ENCODE data around the gene PHACTR4.
A peak's percentile ranks its signal among the peaks of the same experiment; 100 is the strongest.
"Not testable (repeated sequence)": the region's sequence is repeated elsewhere in the genome, so short reads cannot be mapped to it uniquely, and the experiment has no call there.

PHACTR4 gene

GRCh38 chr1:28437924-28438699 lies 68.6 kb downstream of the PHACTR4 start:
- DNase-seq = no peak

GRCh38 chr1:28439320-28439719 lies 69.8 kb downstream of the PHACTR4 start:
- no peak for DNase-seq

GRCh38 chr1:28441674-28442073 lies 72.1 kb downstream of the PHACTR4 start:
- no peak for DNase-seq

GRCh38 chr1:28443550-28443949 lies 74.0 kb downstream of the PHACTR4 start:
- no peak for DNase-seq

DNA sequence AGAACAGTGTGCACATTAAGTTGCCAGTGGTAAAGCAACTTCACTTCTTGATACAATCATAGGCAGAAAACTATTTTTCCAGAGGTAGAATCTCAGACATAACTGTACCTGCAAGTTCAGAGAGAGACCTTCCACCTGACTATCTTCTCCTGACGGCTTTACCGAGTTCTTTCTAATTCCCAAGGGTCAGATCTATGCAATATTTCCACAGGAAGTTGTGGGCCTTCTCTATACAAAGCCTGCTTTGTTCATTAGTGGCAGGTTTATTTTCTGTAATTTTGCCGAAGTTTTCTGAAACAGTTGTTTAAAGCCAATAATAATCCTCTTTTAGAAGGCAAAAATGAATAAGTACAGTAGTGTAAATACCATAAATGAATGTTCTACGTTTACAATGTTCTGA lies 78.1 kb downstream of the PHACTR4 start:
- no peak for DNase-seq

GRCh38 chr1:28448094-28448611 lies 78.6 kb downstream of the PHACTR4 start:
- DNase-seq = not testable (repeated sequence)

DNA sequence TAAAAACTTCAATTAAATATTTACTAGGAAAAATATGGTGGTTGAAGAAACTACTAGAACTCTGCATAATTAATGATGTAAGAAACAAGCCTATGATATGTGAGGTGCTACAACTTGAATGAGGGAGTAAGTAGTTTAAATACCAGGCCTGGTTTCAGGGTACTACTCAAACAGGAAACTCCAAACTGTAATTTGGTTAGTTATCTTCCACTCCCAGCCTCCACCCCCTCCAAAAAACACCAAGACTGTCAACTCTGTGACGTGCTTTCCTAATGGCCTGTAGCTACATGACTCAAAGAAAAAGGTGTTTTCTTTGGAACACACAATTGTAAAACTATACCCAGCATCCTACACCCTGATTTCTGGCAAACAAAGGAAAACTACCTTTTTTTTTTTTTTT lies 80.4 kb downstream of the PHACTR4 start:
- peak; percentile 16 for DNase-seq

GRCh38 chr1:28450561-28450960 lies 81.0 kb downstream of the PHACTR4 start:
- no peak for DNase-seq

GRCh38 chr1:28451011-28451410 lies 81.5 kb downstream of the PHACTR4 start:
- no peak for DNase-seq

DNA sequence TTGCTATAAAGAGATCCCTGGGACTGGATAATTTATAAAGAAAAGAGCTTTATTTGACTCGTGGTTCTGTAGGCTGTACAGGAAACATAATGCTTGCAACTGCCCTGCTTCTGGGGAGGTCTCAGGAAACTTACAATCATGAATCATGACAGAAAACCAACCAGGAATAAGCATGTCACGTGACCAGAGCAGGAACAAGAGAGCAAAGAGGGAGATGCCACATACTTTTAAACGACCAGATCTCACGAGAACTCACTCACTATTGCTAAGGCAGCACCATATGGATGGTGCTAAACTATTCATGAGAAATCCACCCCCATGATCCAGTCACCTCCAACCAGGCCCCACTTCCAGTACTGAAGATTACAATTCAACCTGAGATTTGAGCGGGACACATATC lies 86.5 kb downstream of the PHACTR4 start:
- DNase-seq = no peak

DNA sequence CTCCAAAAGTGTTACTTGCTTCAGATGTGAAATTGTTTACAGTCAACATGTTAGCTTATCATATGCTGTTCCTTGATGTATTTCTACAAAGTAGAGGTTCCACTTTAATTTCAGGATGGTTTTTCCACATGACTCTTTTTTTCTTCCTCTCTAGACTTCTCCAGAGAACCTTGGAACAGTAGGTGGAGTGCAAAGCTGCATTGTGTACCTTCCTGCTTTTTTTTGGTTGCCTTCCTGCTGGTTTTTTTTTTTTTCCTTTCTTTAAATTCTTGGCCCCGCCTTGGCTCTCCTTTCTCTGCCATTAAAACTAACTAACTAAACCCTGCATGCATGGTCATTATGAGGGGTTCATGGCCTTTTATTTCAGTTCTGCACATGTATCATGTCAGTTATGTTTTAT lies 88.1 kb downstream of the PHACTR4 start:
- no peak for DNase-seq

GRCh38 chr1:28458237-28459228 lies 89.0 kb downstream of the PHACTR4 start:
- no peak for DNase-seq

DNA sequence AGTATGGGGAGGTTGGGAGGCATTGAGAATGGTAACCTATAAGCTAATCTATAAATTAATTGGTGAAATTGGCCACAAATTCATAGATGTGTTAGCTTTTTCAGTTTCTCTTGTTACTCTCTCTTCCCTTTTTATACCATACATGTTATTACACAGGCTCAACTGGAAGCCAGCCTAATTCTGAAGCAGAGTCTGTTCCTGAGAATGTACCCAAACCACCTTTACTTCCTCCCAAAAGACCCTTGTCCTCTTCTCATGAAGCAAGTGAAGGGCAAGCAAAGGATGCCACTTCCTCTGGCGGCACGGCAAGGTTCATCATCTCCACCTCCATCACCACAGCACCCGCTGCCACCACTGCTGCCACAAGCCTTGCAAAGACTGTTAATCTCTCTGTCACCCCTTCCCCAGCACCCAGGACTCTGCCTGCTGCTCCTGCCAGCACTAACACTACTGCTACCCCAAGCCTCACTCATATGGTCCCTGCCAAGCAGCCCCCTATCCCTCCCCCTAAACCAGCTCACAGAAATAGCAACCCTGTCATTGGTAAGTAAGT lies 96.8 kb downstream of the PHACTR4 start:
- DNase-seq = no peak

DNA sequence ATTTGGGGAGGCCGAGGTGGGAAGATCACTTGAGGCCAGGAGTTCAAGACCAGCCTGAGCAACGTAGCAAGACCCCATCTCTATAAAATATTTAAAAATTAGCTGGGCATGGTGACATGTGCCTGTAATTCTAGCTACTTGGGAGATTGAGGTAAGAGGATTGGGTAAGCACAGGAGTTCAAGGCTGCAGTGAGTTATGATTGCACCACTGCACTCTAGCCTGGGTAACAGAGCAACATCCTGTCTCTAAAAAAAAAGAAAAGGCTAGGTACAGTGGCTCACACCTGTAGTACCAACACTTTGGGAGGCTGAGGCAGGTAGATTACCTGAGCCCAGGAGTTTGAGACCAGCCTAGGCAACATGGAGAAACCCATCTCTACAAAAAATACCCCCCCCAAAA lies 100.6 kb downstream of the PHACTR4 start:
- DNase-seq = no peak

- not testable (repeated sequence) for DNase-seq
Observed at GRCh38 chr1:28479497-28479896, 110.0 kb downstream of the PHACTR4 start.

DNA sequence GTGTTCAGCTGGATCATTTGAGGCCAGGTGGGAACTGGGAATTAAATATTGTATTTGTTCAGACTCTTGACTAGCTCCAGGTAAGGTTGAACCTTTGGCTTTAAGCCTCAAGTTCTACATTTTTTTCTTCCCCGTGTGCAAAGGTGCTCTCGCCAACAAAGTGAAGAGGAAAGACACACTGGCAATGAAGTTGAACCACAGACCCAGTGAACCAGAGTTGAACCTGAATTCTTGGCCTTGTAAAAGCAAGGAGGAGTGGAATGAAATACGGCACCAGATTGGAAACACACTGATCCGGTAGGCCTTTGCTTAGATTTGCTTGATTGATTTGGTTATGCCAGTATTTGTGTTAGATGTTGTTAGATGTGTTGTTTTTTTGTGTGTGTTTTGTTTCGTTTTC lies 110.8 kb downstream of the PHACTR4 start:
- DNase-seq = no peak

DNA sequence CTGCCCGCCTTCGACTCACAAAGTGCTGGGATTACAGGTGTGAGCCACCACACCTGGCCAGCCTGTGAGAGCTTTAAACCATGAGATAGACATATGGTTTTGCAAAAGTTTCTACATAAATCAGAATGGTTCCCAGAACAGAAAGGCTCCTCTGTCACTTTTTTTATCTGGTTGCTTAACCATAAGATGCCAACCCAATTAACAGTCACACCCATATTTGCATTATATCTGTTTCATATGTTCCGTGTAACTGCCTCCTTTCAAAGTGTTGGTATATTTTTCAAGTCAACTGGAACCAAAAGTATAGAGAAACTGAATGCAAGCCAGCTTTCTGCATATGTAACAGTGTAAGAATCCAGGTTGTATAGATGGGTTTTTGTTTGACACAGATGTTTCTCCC lies 112.6 kb downstream of the PHACTR4 start:
- DNase-seq = no peak

DNA sequence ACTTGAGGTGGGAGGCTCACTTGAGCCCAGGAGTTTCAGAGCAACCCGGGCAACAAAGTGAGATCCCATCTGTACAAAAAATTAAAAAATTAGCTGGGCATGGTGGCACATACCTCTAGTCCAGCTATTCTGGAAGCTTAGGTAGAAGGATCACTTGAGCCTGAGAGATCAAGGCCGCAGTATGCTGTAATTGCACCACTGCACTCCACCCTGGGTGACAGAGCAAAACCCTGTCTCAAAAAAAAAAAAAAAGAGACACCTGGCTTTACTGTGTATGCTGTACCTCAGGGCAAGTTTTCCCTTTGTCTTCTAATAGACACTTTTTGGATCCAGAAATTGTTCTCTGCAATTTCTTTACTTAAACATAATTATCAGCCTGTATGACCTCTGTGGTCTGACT lies 113.2 kb downstream of the PHACTR4 start:
- no peak for DNase-seq

- no peak for DNase-seq
Observed at GRCh38 chr1:28494737-28495136, 125.2 kb downstream of the PHACTR4 start.

DNA sequence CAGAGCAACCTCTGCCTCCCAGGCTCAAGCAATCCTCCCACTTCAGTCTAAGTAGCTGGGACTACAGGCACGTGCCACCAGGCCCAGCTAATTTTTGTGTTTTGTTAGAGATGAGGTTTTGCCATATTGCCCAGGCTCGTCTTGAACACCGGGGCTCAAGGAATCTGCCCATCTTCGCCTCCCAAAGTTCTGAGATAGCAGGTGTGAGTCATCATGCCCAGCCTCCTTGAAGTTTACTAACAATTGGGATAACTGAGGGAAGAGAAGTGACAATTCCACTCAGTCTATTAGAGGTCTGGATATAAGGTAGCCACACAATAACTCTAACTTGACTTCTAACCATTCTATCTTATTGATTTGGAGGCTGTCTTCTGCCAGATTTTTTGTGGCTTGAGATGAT lies 130.0 kb downstream of the PHACTR4 start:
- no peak for DNase-seq

DNA sequence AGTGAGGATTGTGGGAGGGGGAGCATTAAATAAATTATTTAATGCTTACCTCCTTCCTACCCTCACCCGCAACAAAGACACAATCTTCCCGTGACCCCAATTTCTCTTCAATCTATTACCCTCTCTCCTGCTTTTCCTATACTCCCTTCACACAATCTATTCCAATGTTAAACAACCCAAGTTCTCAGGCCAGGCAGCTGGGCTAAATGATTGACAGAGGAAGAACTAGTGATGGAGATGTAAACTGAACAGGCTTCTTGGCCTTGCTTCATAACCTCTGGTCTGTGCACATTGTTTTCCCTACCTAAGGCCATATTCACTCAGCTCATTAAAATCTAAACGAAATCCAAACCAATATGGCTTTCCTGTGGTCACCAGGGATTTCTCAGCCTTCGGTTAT lies 132.4 kb downstream of the PHACTR4 start:
- no peak for DNase-seq

- DNase-seq = no peak
Observed at GRCh38 chr1:28503117-28503516, 133.6 kb downstream of the PHACTR4 start.

- peak; percentile 95 for DNase-seq
Observed at GRCh38 chr1:28505406-28506187, 136.1 kb downstream of the PHACTR4 start, which contains the start of gene RCC1. Gene RCC1 (plus strand): TSS chr1:28506043. CDS start chr1:28529867, 23,824 bp downstream.

All from stimulated activated naive CD4-positive, alpha-beta T cell treated with Interleukin-2 at 50 U/mL for 16 hours (primary cell).